Measurements from ENCODE around the gene PRDX2.
"Not testable (repeated sequence)": the region's sequence is repeated elsewhere in the genome, so short reads cannot be mapped to it uniquely, and the experiment has no call there.

The PRDX2 gene

DNA sequence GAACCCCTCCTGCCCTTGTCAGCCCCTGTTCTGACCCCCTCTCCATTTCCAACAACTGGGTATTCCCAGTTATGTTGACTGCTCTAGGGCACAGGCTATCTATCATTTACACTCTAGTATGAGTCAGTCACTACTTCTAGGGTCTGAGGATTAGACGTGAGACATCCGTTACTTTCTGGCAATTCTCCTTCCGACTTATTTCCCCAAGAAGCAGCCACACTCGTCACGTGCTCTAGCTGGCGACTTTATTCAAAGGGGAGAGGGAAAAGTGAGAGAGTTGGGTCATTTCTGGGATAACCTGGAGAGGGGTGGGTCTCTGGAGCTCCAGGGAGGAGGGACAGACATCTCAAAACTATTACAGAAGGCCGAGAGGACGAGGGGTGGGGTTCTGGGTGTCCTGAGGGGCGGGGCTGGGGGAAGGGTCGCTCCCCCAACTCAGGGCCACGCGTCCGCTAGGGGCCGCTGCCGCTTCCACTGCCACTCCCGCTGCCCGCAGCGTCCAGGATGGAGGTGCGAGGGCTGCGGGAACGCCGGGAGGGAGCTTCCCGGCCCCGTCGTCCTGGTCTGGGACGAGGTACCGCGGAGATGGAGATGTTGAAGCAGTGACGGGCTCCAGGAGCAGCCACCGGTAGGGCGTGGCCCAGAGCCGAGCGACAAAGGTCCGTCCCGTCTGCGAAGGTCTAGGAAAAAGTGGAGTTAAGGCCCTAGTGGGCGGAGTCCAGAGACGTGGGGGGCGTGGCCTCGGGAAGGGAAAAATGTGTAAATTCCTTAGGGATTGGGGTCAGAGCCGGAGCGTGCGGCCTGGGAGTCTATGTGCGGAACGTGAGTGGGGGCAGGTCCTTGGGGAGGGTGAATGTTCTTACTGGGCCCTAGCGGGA is 23.9 kb upstream of the PRDX2 start:
- peak in 1 of 2 donors; percentile 44 for DNase-seq

DNA sequence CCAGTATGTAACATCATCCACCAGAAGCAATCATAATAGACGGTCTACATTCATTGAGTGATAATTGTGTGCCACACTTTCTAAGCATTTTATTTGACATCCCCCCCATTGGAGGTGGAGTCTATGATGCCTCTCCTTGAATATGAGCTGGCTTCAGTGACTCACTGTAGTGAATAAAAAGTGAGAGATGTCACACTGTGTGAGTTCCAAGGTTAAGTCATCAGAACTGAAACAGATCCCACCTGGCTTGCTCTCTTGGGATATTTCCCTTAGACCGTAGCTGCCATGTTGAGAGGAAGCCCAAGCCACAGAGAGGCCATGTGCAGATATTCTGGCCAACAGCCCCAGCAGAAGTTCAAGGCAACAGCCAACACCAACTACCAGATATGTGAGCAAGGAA is 20.2 kb upstream of the PRDX2 start:
- no peak for DNase-seq

DNA sequence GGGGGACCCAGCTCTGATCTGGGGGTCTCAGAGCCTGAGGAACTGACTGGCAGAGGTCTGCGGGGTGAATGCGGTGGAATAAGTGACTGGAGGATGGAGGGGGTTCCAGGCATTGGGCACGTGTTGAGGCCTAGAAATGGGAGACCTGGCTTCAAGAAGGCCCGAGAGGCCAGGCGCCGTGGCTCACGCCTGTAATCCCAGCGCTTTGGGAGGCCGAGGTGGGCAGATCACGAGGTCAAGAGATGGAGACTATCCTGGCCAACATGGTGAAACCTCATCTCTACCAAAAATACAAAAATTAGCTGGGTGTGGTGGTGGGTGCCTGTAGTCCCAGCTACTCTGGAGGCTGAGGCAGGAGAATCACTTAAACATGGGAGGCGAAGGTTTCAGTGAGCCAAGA is 16.2 kb upstream of the PRDX2 start:
- not testable (repeated sequence) for DNase-seq

DNA sequence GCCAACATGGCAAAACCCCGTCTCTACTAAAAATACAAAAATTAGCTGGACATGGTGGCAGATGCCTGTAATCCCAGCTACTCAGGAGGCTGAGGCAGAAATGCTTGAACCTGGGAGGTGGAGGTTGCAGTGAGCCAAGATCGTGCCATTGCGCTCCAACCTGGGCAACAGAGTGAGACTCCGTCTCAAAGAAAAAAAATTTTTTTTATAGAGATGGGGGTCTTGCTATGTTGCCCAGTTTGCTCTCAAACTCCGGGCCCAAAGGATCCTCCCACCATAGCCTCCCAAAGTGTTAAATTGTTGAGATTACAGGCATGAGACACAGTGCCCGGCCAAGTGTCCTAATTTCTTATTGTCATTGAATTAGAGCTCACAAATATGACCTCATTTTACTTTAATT is 15.6 kb upstream of the PRDX2 start:
- DNase-seq = not testable (repeated sequence)

DNA sequence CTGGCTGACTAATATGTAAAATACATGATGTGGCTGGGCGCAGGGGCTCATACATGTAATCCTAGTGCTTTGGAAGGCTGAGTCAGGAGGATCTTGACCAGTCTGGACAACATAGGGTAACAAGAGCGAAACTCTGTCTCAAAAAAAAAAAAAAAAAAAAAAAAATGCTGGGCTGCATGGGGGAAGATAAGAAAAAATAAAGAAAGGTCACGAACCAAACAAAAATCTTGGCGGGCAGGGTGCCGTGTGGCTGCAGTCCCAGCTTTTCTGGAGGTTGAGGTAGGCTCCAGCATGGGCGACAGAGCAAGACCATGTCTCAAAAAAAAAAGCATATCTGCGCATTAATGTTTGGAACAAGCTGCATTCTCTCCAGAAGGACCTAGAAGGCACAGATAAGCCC is 13.5 kb upstream of the PRDX2 start:
- no peak for DNase-seq

DNA sequence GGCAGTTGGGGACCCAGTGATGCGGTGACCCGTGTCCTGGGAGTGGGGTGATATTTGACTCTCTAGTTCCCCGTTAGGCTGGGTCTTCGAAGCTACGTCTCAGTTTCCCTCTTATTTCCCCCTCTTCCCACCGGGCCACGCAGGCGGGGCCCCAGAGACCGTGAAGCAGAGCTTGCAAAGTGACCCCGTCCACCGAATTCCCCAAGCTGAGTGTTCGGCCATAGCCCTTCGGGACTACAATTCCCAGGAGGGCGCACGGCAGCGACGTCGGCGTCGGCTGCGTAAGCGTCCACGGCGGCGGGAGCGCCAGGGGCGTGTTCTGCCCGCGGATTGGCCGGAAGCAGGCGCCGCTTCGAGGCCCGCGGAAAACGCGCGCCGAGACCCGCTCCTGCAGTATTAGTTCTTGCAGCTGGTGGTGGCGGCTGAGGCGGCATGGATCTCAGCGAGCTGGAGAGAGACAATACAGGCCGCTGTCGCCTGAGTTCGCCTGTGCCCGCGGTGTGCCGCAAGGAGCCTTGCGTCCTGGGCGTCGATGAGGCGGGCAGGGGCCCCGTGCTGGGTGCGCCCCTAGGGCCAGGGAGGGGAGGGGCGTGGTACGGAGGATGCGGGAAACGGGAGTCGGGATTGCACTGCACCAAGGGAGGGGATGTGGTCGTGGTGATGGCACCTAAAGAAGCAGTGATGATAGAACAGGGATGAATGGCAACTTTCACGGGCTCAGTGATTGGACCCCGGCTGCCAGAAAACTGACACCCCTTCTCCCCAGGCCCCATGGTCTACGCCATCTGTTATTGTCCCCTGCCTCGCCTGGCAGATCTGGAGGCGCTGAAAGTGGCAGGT is 4.9 kb upstream of the PRDX2 start, which contains the start of gene RNASEH2A:
TSS of gene RNASEH2A (plus strand) at position 343 of the 840 bp plus-strand sequence. CDS start at position 433, 90 bp downstream.
- DNase-seq = peak; percentile 87 to 88

DNA sequence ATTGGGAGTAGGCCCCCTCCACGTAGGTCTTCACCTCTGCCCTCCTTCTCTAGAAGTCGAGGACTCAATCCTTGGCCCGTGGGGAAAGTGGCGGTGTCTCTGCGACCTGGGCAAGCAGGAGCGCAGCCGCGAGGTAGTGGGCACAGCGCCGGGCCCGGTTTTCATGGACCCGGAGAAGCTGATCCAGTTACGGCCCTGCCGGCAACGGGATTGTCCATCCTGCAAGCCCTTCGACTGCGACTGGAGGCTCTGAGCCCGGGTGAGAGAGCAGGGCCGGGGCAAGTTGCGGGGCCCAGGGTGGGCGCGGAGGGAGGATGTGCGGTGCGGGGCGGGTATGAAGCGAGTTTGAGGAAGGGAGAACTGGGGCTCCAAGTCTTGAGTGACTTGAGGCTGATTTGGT is 2.5 kb upstream of the PRDX2 start:
- no peak for DNase-seq

DNA sequence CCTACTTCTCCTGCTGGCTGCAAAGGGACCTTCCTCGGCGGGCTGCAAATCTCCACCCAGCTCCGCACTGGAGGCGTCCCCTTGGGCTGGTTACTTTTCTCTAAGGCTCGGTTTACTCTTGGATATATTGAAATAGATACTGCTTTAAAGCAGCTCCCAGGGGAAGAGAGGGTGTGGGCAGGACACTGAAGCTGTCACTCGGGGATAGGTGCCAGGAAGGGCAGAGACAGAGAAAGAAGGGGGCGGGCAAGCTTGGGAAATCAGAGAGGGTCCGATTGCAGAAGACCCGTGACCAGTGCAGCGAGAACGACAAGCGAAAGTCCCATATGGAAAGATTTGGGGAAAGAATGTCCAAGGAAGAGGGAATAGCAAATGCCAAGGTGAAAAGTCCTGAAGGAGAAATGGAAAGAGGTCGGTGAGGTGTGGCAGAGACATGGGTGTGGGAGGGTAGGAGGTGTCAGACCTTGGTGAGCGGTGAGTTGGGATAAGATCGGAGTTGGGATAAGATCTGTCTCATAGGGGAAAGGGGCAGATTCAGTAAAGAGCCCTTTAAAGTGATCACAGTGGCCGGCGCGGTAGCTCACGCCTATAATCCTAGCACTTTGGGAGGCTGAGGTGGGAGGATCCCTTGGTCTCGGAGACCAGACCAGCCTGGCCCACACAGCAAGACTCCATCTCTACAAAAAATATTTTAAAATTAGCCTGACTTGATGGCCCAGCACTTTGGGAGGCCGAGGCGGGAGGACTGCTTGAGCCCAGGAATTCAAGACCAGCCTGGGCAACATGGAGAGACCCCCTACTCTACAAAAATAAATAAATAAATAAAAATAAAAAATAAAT is 887 bp upstream of the PRDX2 start:
- DNase-seq = no peak

DNA sequence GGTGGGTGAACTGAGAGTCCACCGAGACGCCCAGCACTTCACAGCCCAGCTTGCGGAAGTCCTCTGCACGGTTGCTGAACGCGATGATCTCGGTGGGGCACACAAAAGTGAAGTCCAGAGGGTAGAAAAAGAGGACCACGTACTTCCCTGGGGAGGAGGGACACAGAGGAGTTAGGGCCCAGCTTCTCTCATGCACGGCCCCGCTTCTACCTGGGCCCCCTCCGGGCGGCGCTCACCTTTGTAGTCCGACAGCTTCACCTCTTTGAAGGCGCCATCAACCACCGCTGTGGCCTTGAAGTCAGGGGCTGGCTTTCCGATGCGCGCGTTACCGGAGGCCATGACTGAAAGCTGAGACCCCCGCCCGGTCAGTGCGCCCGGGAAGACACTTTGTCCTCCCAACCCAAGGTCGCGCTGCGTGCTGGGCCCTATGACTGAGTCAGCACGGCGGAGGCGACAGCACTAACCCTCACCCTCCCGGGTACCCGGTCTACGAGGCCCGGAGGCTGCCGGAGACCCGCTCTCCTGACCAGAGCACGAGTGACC is 606 bp downstream of the PRDX2 start:
- DNase-seq = no peak

DNA sequence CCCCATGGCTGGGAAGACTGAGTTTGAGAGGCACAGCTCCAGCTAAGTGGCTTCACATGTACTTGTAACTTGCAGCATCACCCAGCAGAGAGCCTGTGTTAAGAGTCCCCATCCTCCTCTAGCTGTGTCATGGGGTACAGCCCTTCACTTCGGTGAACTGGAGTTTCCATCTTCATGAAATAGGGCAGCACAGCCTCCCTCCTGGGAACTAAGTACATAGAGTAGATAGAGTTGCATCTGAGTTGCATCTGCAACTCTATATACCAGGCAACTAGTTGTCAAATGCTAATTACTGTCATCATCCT is 1.2 kb downstream of the PRDX2 start:
- no peak for DNase-seq

DNA sequence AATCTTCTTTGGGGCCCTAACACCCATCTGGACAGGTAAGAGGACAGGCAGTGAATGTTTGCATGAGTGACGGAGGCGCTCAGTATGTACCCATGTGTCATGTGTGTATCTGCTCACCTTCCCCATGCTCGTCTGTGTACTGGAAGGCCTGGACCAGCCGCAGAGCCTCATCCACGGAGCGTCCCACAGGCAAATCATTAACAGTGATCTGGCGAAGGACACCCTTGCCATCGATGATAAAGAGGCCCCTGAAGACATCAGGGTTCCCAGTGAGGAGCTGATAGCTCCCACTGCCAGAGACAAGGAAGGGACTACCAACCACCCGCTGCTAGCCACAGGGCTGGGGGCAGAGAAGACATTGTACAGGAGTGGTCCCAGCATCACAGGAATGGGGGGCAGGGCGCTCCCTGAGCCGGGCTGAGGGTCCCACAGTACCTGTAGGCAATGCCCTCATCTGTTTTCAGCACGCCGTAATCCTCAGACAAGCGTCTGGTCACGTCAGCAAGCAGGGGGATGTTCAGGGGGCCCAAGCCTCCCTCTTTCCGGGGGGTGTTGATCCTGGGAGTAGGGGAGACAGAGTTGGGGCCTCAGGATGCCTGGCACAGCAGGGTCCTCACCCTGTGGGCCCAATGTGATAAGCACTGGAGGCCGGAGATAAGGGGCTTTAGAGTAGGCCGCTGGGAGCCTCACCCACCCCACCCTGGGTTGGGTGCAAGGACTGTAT is 1.7 kb downstream of the PRDX2 start:
- no peak for DNase-seq

DNA sequence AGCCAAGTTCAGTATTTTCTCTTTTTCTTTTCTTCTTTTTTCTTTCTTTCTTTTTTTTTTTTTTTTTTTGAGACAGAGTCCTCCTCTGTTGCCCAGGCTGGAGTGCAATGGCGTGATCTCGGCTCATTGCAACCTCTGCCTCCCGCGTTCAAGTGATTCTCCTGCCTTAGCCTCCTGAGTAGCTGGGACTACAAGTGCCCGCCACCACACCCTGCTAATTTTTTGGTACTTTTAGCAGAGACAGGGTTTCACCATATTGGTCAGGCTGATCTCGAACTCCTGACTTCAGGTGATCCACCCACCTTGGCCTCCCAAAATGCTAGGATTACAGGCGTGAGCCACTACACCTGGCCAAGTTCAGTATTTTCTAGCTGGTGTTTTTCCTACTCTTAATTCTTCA is 4.0 kb downstream of the PRDX2 start:
- DNase-seq = not testable (repeated sequence)

DNA sequence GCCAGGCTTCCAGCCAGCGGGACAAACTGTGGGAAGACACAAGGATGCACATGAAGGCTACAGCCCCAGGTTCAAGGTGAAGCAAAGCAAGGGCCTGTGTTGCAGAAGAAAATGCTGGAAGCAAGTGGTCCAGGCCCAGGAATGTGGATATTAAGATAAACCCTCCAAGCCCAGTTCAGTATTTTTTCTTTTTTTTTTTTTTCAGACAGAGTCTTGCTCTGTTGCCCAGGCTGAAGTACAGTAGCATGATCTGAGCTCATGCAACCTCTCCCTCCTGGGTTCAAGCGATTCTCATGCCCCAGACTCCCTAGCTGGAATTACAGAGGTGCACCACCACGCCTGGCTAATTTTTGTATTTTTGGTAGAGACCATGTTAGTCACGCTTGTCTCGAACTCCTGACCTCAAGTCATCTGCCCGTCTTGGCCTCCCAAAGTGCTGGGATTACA is 4.4 kb downstream of the PRDX2 start:
- no peak for DNase-seq

DNA sequence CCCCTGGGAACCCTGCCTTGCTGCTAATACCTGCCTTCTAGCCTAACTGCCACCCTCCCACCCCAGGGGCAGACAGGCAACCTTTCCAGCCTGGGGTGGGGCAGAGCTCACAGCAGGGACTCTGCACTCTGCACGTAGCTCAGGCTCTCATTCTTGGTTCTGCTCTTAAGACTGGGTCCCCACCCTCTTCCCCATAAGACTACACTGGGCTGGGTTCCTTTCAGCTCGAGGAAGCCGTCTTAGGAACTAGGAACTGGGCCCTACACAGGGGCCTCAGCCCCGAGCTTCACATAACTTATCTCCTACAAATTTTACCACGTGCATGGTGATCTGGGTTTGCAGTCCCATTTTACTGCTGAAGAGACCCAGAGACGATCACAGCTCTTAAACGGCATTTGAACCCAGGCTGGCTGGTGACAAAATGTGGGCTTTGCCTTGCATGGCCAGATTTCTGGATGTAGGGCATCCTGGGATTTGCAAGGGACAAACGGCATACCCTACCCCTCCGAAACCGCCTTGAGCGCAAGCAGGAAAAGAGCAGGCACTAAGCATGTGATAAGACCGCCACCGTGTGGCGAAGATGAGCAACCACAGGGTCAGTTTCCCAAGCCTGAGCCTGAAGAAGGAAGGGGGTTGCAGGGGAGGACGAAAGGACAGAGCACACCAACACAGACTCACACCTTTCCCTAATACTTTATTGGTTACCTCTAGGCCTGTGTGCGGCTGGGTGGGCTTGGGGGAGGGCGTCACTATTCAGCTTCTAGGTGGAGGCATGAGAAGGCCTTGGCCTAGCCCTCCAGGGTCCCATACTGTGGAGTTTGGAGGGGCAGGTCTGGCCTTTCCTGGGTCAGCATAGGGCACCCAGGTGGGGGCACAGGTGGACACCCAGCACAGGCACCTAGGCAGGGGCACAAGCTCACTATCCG is 5.2 kb downstream of the PRDX2 start:
- peak; percentile 70 to 76 for DNase-seq

DNA sequence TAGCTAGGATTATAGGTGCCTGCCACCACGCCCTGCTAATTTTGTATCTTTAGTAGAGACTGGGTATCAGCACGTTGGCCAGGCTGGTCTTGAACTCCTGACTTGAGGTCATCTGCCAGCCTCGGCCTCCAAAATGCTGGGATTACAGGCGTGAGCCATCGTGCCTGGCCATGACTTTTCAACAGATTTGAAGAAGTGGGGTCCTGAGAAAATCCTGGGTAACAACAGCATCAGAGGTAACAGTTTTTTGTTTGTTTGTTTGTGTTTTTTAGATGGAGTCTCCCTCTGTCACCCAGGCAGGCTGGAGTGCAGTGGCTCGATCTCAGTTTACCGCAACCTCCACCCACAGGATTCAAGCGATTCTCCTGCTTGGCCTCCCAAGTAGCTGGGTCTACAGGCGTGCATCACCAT is 6.6 kb downstream of the PRDX2 start:
- DNase-seq = no peak

DNA sequence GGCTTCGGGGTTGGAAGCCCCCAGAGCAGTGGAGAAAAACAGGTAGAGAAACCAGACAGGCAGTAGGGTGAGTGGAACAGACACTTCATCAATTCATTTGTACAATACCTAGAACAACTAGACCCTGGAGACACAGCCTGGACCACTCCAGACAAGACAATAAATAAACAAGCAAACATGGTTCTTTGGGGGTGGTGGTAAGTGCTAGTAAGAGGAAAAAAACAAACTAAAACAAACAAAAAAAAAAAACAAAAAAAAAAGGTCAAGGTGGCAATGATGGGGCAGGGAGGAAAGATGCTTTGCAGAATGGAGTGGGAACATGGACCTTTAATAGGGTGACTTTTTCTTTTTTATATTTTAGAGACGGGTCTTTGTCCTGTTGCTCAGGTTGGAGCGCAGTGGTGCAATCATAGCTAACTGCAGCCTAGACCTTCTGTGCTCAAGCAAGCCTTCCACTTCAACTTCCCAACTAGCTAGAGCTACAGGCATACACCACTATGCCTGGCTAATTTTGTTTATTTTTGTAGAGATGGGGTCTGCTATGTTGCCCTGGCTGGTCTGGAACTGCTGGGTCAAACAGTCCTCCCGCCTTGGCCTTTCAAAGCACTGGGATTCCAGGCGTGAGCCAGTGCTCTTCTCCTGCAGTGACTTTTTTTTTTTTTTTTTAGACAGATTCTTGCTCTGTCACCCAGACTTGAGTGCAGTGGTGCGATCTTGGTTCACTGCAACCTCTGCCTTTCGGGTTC is 7.2 kb downstream of the PRDX2 start:
- DNase-seq = no peak

DNA sequence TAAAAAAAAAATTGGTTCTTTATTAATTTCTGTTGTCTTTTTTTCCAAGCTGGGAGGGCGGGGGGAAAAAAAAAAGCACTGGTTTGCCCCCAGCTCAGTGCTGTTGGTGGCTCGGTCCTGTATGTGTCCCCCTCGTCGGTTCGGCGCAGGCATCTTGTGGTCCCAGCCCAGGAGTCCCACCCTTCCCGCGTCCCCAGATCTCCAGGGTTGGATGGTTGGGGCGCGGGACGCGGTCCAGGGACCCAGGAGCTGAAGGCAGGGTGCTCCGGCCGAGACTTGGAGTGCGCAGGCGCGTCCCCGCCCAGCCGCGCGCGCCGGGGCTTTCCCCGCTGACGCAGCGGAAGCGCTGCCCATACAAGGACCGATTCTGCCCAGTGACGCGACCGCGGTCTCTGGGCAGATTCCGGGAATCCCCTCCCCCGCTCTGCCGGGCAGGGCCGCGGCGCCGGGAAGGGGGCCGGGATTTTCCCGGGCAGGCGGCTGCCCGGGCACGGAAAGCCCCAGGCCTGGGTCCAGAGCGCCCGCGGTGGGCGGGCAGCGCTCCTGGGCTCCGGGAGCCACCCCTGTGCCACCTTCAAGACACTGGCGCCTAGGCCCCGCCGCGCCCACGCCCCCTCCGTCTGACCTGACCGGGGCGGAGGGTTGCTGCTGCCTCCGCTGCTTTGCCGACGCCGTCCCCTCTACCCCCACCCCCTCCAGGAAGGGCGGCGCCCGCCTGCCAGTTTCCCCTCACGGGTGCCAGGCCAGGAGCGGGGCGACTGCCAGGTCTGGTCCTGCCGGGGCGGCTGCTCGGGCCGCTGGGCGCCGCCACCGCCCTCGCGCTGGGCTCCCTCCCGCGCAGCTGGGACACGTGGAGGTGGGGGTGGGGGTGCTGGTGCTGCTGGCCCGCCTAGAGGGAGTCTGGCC is 8.1 kb downstream of the PRDX2 start:
- DNase-seq = peak; percentile 91 to 93

DNA sequence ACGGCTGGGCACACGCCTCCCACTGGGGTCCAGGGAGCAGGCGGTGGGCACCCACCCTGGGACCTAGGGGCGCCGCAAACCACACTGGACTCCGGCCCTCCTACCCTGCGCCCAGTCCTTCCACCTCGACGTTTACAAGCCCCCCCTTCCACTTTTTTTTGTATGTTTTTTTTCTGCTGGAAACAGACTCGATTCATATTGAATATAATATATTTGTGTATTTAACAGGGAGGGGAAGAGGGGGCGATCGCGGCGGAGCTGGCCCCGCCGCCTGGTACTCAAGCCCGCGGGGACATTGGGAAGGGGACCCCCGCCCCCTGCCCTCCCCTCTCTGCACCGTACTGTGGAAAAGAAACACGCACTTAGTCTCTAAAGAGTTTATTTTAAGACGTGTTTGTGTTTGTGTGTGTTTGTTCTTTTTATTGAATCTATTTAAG is 8.7 kb downstream of the PRDX2 start:
- DNase-seq = no peak

Measured in stimulated activated CD4-positive, alpha-beta T cell treated with anti-CD3 and anti-CD28 coated beads, Interleukin-2, amount 100 ng/mL, for 48 hours (primary cell).